Hematopoietic multipotent progenitor cell treated with erythropoietin and hydrocortisone succinate and interleukin-3 and kit ligand, for 15 days (in vitro differentiated cells): Measurements from ENCODE around the gene MLN.

ENCODE experiments used
- DNase-seq: peaks from one replicate; pipeline ENCODE4 v3.0.0-alpha.2; 2015; ENCODE audit warnings: low spot score

Gene MLN

DNA sequence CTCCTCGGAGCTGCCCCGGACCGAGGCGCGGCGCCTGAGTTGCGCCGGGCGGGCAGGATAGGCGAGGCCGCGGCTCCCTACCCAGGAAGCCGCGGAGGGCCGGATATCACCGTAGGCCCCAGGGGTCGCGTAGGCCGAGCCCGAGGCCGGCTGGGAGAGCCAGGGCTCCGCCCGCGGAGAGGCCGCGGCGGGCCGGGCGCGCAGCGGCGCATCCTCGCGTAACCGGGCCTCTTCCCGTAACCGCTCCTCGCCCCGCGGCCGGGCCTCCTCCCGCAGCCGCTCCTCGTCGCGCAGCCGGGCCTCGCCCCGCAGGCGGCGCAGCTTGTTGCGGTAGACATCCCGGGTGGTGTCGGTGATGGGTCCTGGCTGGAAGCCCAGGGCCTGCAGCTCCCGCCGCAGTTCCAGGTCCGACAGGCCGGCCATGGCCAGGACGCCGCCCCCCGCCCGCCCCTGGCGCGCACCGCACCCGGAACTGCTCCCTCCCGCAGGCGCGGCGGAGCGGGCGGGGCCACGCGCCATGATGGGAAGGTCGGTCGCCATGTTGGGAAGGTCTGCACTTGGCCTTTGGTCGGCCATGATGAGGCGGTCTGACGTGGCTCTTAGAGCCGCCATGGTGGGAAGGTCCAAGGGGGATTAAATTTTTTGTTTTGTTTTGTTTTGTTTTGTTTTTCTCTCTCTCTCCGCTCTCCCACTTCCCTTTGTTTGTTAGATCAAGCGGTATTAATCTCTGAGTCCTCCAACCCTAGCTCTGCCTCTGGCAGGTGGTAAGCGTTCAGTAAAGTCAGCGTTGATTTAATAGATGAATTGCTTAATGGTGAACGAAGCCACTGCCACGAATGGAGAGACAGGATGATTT, 14.9 kb downstream of the MLN start, which contains the start of gene LEMD2:
Gene LEMD2 (minus strand): TSS at position 437 of the 856 bp plus-strand sequence. CDS start 14 bp downstream, at position 423.
- DNase-seq, result peak; percentile 89

- peak; percentile 23 for DNase-seq
Observed at GRCh38 chr6:33787954-33788693, 15.7 kb downstream of the MLN start.

DNA sequence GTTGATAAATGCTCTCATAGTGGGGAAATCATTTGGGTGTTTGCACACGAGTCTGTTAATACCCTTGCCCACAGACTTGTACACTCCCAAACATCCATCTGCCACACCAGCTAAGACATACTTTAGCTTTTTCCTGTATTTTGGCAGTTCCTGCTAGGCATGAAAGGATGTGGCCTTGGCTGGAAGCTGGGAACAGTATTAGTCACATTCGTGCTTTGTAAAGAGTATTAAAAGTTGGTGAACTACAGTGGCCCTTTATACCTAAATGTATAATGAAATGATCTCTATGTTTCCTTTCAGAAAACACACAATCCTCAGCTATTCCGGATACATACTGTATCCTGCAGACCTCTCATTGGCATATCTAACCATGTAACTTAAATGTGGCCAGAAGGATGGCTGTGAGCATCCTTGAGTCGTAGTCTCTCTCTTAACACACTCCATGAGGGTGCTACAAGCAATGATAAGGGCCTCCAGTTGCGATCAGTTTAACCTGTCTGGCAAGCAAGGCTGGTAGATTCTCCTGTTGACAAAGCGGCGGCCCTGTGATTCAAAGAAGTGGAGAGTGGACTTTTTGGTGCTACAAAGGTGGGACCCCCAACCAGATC, 16.4 kb downstream of the MLN start:
- DNase-seq, result peak; percentile 6

DNA sequence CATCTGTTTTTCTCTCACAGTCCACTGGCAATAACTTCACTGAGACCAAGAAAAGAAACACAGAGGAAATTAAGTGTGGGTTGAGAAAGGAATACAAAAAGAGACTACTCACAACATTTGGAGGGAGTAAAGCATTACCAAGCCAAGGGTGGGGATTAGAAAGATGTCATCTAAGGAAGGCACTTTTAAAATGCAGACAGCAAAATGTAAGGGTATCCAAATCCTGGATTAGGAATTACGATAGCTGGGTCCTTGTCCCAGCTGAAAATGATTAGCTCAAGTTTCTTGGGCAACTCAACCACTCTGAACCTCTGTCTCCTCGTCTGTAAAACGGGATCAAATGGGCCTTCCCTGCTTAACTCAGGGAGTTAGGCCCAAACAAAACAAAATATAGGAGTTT, 17.1 kb downstream of the MLN start:
- DNase-seq, result no peak

GRCh38 chr6:33785778-33786177, 18.0 kb downstream of the MLN start:
- DNase-seq, result no peak

DNA sequence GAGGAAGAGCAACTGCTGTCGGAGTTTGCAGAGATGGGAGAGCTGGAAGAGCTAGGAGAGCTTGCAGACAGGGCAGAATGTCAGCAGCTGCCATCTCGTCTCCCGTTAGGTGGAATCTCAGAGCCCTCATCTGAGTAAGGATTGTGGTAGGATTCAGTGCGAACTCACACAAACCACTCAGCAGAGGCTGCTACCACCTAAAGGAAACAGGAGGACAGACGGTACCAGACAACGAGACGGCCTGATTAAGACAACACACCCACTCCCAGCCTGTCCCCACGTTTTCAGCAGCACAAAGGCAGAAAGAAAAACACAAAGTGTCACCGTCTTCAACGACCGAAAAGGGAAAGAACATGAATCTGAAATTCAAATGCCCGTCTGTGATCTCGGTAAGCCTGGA, 19.0 kb downstream of the MLN start:
- no peak for DNase-seq

- DNase-seq, result no peak
Observed at GRCh38 chr6:33783781-33784520, 19.9 kb downstream of the MLN start.

GRCh38 chr6:33782561-33782960, 21.2 kb downstream of the MLN start:
- DNase-seq, result no peak

DNA sequence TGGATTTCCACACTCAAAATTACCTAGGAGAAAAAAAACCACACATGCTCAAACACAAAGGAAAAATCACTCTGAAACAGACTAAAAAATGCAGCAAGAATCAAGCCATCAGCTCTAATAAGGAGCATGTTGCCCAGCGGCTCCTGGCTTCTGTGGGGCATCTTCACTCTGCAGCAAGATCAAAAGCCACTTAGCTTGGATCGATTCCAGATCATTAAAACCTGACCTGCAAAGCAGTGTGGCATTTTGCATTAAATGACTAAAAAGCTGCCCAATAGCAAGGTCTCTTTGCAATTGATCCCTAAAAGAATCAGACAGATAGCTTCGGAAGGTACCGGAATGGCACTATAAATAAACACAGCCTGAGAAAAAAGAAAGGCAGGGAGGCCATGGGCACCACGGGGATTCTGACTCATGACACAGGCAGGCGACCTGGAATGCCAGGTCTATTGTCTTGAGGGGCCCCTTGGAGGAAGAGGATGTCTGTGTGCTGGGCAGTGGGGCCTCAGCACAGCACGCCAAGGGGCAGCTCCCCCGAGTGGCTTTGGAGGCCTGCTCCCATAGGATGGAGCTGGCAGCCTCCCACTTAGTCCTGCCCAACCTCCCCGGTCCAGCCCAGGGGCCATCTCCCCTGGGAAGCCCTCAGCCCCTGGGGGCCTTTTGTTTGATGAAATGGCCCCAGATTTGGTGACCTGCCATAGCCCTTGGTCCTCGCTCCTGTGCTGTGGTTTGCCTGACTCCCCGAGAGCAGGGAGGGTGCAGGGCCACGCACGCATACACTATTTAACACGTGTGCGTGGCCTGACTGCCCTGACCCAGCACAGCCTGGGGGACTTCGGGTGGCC, 22.4 kb downstream of the MLN start:
- no peak for DNase-seq

GRCh38 chr6:33779895-33780294, 23.9 kb downstream of the MLN start:
- no peak for DNase-seq

GRCh38 chr6:33779290-33779689, 24.5 kb downstream of the MLN start:
- no peak for DNase-seq

DNA sequence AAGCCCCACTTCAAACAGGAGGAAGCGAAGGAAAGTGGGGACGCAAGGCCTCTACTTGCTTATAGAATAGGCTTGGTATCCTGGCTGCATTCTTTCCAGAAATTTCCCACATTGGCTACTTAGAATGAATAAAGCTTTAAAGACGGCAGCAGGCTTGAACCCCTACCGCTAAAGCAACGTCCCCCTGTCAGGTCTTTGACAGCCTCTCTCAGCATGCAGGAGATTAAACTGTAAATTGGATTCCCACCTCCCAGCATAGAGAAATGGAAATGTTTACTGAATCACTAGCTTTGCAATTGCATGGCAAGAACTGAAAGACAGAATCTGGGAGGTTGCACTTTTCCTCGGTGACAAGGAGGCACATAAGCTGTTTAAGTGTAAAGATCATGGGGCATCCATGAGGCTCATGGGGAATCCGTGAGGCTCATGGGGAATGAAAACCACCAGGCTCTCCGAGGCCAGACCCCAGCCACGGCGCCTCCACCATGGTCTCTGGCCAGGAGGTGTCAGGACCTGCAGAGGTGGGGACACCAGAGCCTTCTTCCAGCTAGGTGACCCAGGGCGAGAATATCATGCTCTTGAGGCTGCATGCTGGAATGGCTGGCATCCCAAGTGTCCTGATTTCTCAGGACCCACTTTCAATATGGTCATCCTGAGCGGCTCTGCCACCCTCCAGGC, 25.2 kb downstream of the MLN start:
- no peak for DNase-seq

DNA sequence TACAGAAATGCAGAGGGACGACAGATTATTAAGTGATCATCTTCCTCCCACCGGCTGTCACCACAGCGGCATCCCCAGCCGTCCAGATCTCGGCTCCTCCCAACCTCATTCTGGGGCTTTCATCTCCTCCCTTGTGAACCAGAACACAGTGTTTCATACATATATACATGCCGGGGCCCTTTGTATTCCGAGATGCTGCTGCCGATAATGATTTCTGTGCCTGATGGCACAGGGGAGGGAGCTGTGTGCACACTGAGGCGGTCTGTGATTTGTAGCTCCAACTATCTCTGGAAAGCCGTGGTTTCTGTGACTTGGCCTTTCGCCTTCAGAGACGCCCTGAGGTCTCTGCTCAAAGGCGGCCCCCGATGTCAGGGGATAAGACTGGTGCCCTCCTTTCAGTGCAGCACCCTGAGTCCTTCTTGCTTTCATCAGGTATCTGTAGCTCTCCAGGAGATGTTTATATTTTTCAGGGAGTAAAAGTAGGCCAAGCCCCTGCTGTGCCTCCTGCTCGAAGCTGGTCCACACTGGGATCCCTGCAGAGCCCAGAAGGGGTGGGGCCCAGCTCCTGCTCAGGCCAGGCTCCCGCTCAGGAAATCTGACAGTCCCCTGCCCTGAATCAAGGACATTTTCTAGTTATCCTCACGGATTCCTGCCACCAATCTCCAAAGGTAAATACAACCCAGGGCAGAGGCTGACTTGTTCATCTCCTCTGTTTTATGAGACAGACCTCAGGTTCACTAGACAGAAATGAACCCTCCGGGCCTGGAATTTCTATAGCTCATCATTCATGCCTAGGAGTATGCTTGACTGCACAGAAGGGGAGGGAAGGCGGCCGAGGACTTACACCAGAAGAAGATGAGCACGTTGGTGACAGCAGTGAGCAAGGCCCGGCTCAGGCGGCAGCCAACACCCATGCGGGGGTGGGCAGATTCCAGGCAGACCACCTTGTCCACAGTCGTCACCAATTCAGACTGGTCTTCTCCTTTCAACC, 26.1 kb downstream of the MLN start:
- no peak for DNase-seq

DNA sequence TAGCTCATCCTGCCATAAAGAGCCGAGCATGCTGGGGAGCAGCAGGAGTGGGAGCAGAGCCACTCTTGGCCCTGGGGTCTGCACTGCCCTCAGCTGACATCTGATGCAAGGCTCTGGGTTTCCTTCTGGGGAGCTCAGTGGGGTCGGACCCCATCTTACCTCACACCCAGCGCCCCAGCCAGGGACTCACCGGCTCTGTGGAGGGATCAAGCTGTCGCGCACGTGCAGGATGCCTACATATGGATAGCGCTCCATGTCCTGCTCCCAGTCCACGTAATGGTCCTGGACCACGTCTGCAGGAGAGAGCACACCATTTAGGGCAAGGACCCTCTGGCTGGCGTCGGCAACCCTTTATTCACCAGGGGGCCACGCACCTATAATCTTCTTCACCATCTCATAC, 27.0 kb downstream of the MLN start:
- no peak for DNase-seq

- no peak for DNase-seq
Observed at GRCh38 chr6:33776186-33776585, 27.6 kb downstream of the MLN start.

- no peak for DNase-seq
Observed at GRCh38 chr6:33774774-33775173, 29.0 kb downstream of the MLN start.

GRCh38 chr6:33772902-33773472, 30.8 kb downstream of the MLN start:
- DNase-seq, result no peak

- DNase-seq, result no peak
Observed at GRCh38 chr6:33772082-33772830, 31.5 kb downstream of the MLN start.
